Hematopoietic multipotent progenitor cell (in vitro differentiated cells): ENCODE data around the gene SERPINA3. TPM values are rescaled to one million over a fixed set of nuclear protein-coding genes. Genes with fewer than 3 reads are reported as not detected.
"Not testable (repeated sequence)": the region's sequence is repeated elsewhere in the genome, so short reads cannot be mapped to it uniquely, and the experiment has no call there.

Experiments used
- DNase-seq, 3 donors: peaks; one replicate each; pipeline ENCODE4 v3.0.0-alpha.2; 2011 to 2015; ENCODE audit warnings: low read depth in 2 of 3, low spot score in 2 of 3
- total RNA-seq: library from RNA; depleted of rRNA; stranded (reverse); fragments of >200 nt; gene quantifications from one replicate; pipeline ENCODE4 v1.2.3, GENCODE V29; 2012

SERPINA3 gene
- total RNA-seq: not detected

DNA sequence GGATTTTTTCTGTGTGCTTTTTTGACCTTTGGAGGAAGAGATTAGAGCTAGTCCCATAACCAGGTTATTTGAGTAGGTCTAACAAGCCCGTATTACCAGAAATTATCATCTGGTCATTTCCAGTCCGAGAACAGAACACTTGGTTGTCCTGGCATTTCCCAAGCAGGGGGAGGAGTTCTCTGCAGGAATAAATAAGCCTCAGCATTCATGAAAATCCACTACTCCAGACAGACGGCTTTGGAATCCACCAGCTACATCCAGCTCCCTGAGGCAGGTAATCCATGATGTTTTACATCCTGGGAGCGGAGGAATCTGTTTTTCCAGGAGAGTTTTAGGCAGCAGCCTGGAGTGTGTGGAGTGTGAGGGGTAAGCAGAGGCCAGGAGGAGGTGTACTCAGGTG, at the start of gene SERPINA3:
SERPINA3 (plus strand) TSS at position 218 of the 400 bp plus-strand sequence. CDS start 2,051 bp downstream, outside the sequence.
- DNase-seq: no peak

DNA sequence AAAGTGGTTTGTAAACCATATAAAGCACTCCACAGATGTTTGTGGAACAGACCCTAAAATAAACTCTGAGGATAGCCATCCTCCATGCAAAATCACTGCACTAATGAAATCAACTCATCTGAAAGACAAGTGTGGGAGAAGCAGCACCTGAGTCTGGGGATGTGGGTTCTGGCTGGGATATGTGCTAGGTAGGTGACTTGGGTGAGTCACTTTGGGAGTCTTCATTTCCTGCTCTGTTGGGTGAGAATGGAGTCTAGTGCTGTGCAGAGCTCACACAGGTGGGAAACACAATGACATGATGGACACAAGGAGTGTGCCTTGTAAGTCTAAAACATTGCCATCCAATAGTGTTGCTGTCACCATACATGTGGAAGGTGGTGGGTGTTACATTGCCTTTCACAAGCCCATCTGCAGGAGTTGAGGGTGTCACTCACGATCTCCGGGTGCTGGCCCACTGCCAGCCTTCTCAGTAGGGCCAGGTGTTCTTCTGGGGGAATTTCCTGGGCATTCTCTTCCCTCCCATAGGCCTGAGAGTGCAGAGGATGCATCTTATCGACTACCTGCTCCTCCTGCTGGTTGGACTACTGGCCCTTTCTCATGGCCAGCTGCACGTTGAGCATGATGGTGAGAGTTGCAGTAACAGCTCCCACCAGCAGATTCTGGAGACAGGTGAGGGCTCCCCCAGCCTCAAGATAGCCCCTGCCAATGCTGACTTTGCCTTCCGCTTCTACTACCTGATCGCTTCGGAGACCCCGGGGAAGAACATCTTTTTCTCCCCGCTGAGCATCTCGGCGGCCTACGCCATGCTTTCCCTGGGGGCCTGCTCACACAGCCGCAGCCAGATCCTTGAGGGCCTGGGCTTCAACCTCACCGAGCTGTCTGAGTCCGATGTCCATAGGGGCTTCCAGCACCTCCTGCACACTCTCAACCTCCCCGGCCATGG, 49.0 kb upstream of the SERPINA3 start:
- no peak for DNase-seq

DNA sequence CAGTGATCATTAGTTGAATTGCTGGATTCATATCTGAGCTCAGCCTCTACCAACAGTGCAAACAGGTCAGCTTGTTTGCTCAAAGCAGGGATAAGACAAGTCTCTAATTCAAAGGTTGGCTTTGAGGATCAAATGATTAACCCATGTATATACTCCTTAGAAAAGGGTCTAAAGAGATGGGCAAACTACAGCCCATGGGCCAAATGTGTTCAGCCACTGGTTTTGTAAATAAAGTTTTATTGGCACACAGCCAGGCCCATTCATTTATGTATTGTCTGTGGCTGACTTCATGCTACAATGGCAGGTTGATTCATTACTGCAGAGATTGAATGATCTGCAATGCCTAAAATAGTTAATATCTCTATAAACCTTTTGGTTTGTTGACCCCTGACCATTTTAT, 47.8 kb upstream of the SERPINA3 start:
- DNase-seq: no peak

DNA sequence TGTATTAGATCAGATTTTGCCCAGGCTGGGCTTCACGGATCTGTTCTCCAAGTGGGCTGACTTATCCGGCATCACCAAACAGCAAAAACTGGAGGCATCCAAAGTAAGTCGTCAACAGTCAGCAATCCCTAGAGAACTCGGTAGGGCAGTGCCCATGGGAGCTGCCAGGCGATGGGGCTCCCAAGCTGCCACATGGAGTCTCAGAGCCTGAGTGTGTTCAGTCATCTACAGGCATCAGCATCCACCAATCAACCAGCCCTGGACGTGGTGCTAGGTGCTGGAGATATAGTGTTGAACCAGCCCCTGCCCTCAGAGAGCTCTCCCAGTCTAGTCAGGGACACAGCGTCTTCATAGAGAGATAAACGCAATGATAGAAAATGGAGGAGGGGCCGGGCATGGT, 44.0 kb upstream of the SERPINA3 start:
- DNase-seq: no peak

DNA sequence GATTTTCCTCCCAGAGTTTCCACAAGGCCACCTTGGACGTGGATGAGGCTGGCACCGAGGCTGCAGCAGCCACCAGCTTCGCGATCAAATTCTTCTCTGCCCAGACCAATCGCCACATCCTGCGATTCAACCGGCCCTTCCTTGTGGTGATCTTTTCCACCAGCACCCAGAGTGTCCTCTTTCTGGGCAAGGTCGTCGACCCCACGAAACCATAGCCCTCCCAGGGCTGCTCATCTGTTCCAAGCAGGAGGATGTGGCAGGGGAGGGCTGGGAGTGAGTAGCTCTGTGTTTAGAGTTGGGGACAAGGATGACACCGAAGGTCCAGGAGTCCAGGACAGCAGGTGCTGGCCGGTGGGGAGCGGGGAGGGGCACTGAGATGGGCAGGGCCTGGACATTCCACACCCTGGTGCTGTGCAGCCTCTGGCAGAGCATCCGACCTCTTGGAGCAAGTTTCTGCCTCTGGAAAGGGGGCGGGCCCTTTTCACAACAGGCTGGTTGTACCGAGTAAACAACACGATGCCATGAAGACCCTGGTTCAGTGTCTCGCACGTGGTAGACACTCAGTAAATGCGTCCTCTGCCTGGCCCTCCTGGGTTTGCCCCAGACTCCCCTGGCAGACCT, 42.7 kb upstream of the SERPINA3 start:
- no peak for DNase-seq

DNA sequence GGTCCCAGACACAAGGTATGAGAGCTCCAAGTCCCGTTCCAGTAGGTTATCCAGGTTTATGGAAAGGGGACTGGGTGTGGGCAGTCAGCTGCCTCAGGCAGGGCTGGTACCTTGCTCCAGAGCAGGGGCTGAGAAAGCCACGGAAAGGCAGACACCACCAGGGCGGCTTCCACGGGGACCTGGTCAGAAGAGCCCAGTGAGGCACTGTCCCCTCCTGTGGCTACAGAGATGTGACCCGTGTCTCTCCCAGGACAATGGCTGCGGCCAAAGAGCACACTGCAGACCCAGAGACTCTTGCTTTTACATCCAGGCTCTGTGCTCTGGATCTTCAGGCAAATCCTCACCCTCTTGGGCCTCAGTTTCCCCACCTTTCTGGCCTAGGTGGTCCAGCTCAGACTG, 42.2 kb upstream of the SERPINA3 start:
- DNase-seq: no peak

GRCh38 chr14:94570440-94570839, 41.8 kb upstream of the SERPINA3 start:
- DNase-seq: no peak

DNA sequence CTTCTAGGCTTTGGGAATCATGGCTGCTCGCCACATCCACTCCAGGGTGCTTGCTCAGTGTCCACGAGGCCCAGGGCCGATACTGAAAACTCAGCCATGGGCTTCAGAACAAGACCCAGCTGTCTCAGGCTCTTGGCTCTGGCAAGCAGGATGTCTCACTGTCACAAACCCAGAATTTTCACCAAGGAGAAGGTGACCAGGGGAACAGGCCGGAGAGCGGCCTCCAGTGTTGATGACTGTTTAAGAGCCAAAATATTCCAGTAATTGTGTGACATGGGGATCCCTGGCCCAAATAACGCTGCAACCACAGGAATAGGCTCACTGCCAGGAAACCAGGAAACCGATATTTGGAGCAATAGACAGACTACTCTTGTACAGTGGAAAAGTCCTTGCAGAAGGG, 40.8 kb upstream of the SERPINA3 start:
- no peak for DNase-seq

DNA sequence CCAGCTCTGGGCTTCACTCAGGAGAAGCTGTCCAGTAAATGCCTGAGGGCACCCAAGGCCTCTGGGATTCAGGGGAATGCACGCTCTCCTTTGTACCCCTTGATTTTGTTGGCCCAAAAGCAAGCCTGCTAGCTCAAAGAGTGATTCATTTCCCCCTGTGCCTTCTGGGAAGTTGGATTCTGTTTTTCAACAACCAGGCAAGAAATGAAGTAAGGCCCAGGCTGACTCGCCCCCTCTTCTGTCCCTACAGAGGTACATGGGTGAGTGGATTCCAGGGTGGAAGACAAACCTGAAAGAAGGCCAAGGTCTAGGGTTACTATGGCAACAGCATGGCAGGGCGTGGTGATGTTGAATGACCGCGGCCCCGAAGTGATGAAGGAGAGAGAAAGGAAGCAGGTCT, 40.2 kb upstream of the SERPINA3 start:
- DNase-seq: no peak

DNA sequence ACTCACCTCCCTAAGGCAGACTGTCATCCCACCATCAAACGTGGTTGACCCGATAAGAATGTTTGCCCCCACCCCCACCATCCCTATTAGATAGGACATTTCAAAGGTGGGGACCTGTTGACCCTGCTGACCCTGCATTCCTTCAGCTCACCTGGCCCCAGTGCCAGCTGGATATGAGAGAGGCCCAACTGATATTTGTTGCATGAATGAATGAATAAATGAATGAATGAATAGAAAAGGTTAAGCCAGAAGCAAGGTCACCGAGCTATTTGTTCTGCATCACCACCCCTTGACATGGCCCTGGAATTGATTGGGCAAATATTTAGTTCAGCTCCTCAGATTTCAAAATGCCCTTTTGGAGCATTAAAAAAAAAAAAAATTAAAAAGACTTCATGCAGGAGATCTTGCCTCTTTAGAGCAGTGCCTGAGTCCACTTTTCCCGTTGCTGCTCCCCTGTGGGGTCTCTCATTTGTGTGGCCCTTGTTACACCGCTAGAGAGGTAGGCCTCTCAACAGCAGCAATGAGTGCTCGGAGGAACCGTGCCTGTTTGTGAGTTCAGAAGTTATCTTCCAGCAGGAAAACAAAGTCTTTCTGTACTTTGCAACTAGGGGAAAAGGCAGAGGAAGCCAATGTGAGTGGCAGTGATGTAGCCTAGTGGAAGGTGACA, 39.4 kb upstream of the SERPINA3 start:
- DNase-seq: no peak

GRCh38 chr14:94573475-94574277, 38.5 kb upstream of the SERPINA3 start:
- no peak for DNase-seq

GRCh38 chr14:94574336-94574735, 37.9 kb upstream of the SERPINA3 start:
- no peak for DNase-seq

GRCh38 chr14:94575730-94576585, 36.2 kb upstream of the SERPINA3 start:
- DNase-seq: no peak

DNA sequence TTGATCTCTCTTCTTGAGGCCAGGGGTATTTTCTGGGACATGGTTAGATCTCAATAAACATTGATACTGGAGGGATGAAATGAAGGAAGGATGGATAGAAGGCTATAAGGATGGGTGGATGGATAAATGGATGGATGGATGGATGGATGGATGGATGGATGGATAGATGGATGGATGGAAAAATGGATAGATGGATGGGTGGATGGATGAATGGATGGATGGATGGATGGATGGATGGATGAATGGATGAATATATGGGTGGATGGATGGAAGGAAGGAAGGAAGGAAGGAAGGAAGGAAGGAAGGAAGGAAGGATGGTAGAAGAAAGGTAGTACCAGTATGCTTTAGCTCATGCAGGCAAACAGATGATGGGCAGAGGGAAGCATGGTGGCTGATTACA, 34.7 kb upstream of the SERPINA3 start:
- DNase-seq: not testable (repeated sequence)

DNA sequence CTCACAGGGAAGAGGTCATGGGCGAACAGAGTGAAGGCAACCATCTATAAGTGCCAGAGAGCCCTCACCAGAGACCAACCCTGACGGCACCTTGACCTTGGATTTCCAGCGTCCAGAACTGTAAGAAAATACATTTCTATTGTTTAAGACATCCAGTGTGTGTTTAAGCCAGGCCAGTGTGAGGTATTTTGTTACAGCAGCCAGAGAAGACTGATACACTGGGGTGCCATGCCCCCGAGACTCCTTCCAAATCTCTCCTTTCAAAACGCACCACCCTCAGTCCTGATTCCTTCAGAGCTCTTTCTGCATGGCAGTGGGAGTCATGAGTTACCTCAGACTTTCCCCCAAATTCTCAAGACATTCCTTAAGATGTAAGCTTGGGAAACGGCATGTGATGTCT, 33.5 kb upstream of the SERPINA3 start:
- DNase-seq: no peak

DNA sequence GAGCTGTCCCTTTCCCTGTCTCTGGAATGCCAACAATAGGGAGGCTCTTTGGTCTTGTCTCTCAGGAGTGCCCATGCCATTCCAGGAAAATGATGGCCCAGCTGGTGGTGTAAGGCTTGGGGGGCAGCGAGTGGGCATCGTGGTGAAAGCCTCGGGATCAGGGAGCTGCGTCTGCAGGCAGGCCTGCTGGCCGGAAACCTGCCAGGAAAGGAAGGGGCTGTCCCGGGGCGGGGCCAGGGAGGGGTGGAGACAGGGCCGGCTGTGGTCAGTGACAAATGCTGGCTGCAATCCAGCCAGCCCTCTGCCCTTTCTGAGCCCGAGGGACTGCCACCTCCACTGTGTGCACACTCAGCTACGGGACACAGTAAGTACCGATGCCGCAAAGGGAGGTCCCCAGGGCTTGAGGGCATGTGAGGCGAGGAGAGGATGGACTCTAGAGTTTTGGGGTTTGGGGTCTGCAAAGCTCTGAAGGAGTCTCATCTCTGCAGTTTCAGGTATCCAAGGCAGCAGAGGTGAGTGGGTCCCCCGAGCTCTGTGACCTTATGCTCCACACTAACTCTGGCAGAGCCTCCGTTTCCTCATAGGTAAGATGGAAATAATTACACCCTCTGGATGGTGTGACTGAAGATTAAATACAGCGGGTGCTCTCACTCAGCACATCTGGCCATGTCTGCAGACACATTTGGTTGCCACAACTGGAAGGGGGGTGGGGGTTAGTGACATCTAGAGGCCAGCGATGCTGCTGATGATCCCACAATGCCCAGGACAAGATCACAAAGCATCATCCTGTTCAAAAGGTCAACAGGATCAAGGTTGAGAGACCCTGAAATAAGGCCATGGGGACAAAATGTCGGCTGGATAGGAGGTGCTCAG, 30.8 kb upstream of the SERPINA3 start, which contains the start of gene SERPINA5:
SERPINA5 (plus strand) TSS at position 300 of the 873 bp plus-strand sequence. CDS start 5,937 bp downstream, outside the sequence.
- DNase-seq: no peak

DNA sequence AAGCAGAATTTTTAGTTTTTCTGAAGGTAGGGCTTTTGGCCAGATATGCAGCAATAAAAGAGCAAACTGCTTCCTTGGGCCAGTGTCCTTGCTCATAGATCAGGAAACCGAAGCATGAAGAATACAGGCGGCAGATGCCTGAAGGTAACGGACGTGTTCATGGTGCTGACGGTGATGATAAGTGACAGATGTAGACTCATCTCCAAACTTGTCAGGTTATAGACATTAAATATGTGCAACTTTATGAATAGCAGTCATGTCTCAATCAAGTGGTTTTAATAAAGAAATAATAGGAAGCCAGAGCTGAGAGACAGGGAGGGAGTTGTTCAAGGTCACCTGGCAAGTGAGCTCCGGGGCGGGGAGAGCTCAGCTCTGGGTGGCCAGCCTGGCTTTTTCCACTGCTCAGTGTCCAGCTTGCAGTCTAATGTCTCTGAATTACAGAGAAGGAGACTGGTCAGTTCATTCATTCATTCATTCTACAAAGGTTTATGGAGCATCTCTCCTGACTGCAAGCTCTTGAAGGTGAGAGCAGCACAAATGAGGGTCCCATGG, 29.9 kb upstream of the SERPINA3 start:
- no peak for DNase-seq

DNA sequence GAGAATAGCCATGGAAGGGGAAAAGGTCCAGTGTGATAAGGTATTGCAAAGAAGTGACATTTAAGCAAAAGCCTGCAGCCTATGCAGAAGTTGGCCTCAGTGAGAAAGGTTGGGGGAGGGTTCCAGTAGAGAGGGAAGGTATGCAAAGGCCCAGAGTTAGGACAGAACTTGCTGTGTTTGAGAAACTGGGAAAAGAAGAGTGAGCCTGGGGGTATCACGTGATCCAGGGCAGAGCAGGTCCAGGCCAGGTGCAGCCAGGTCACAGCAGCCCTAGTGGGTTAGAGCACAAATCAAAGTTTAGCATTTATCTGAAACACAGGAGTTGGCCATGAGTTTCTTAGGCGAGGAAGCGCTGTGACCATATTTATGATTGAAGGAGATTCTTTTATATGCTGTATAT, 29.3 kb upstream of the SERPINA3 start:
- DNase-seq: no peak
